Large intestine (tissue), 3 donors: ENCODE data around the gene PC. TPM values are rescaled to one million over a fixed set of nuclear protein-coding genes. Genes with fewer than 3 reads are reported as not detected.
A peak's percentile ranks its signal among the peaks of the same experiment; 100 is the strongest.
"Not testable (repeated sequence)": the region's sequence is repeated elsewhere in the genome, so short reads cannot be mapped to it uniquely, and the experiment has no call there.

Source experiments
- DNase-seq, 2 donors: peaks; one replicate each; pipeline versions ENCODE4 v3.0.0 to v3.0.0-alpha.2; 2013
- H3K27ac ChIP-seq: one replicate; pipeline ENCODE4 v1.5.1; 2013; ENCODE audit warnings: low read length
- H3K27me3 ChIP-seq: 2 replicates; pipeline ENCODE4 v1.6.1; 2013; ENCODE audit warnings: low read length; ENCODE audit not compliant: control insufficient read depth, insufficient read depth
- H3K36me3 ChIP-seq: 2 replicates; pipeline ENCODE4 v1.6.1; 2013; ENCODE audit warnings: low read length; ENCODE audit not compliant: control insufficient read depth, insufficient read depth
- H3K4me1 ChIP-seq: one replicate; pipeline ENCODE4 v1.6.1; 2013; ENCODE audit warnings: low read length; ENCODE audit not compliant: control insufficient read depth, insufficient read depth
- H3K4me3 ChIP-seq: one replicate; pipeline ENCODE4 v1.5.1; 2013; ENCODE audit warnings: low read length
- H3K9me3 ChIP-seq: one replicate; pipeline ENCODE4 v1.6.1; 2013; ENCODE audit warnings: mild to moderate bottlenecking, low read depth, low read length, moderate library complexity; ENCODE audit not compliant: control insufficient read depth
- WGBS: methylation state at CpG from one replicate; pipeline ENCODE4 v1.1.5; 2013; ENCODE audit warnings: low lambda C conversion rate; ENCODE audit not compliant: insufficient coverage; 5-methylcytosine and 5-hydroxymethylcytosine counted together
- polyA plus RNA-seq: library from polyadenylated mRNA; unstranded; fragments of 120-200 nt; gene quantifications from one replicate; pipeline ENCODE4 v1.2.1, GENCODE V29; 2013

PC gene
- polyA plus RNA-seq, 1 donor: 12.5 TPM

GRCh38 chr11:66969584-66970225 lies 11.5 kb upstream of the PC start:
- H3K4me1 ChIP-seq: peaks cover 62% of the 10 kb centered on the region
- no peaks in the 10 kb centered on the region for H3K27me3 ChIP-seq
- H3K9me3 ChIP-seq: peaks cover 8% of the 10 kb centered on the region
- DNase-seq: no peak
- H3K4me3 ChIP-seq: no peak overlapping the region
- WGBS: no CpG with 5 or more reads among the region's 6 CpGs
- H3K36me3 ChIP-seq: no peaks in the 10 kb centered on the region
- peak overlapping the region; percentile 90 for H3K27ac ChIP-seq

- no peak for DNase-seq
- Histone ChIP-seq H3K27ac (peak overlapping the region; percentile 6), H3K27me3 (no peaks in the 10 kb centered on the region), H3K4me1 (peaks cover 53% of the 10 kb centered on the region), H3K9me3 (peaks cover 8% of the 10 kb centered on the region), H3K36me3 (no peaks in the 10 kb centered on the region), H3K4me3 (no peak overlapping the region)
- WGBS: no CpG with 5 or more reads among the region's 5 CpGs
Measured at GRCh38 chr11:66967670-66968425, 9.7 kb upstream of the PC start.

GRCh38 chr11:66966351-66966750 lies 8.2 kb upstream of the PC start:
- no peak overlapping the region for H3K4me3 ChIP-seq
- WGBS: no CpG with 5 or more reads among the region's 5 CpGs
- H3K27ac ChIP-seq: peak overlapping the region; percentile 80
- peaks cover 8% of the 10 kb centered on the region for H3K9me3 ChIP-seq
- no peaks in the 10 kb centered on the region for H3K36me3 ChIP-seq
- H3K27me3 ChIP-seq: no peaks in the 10 kb centered on the region
- H3K4me1 ChIP-seq: peaks cover 45% of the 10 kb centered on the region
- DNase-seq: peak; percentile 81 to 90

GRCh38 chr11:66964495-66964894 lies 6.3 kb upstream of the PC start:
- DNase-seq: no peak
- no CpG with 5 or more reads among the region's 3 CpGs for WGBS
- Histone ChIP-seq H3K9me3 (no peaks in the 10 kb centered on the region), H3K4me1 (peaks cover 30% of the 10 kb centered on the region), H3K27me3 (no peaks in the 10 kb centered on the region), H3K36me3 (no peaks in the 10 kb centered on the region), H3K4me3 (no peak overlapping the region), H3K27ac (no peak overlapping the region)

- H3K4me3 ChIP-seq: no peak overlapping the region
- no peak for DNase-seq
- no peaks in the 10 kb centered on the region for H3K27me3 ChIP-seq
- H3K36me3 ChIP-seq: no peaks in the 10 kb centered on the region
- peaks cover 37% of the 10 kb centered on the region for H3K4me1 ChIP-seq
- no CpG with 5 or more reads among the region's 5 CpGs for WGBS
- H3K27ac ChIP-seq: no peak overlapping the region
- no peaks in the 10 kb centered on the region for H3K9me3 ChIP-seq
Measured at GRCh38 chr11:66962801-66963200, 4.6 kb upstream of the PC start.

- Histone ChIP-seq H3K9me3 (no peaks in the 10 kb centered on the region), H3K27me3 (no peaks in the 10 kb centered on the region), H3K36me3 (no peaks in the 10 kb centered on the region), H3K4me1 (peaks cover 36% of the 10 kb centered on the region), H3K4me3 (no peak overlapping the region), H3K27ac (no peak overlapping the region)
- no CpG with 5 or more reads among the region's 2 CpGs for WGBS
- DNase-seq: no peak
Measured at GRCh38 chr11:66962247-66962646, 4.1 kb upstream of the PC start.

GRCh38 chr11:66961691-66962213 lies 3.6 kb upstream of the PC start:
- not testable (repeated sequence) for DNase-seq, H3K27me3 ChIP-seq, H3K36me3 ChIP-seq, H3K9me3 ChIP-seq, H3K4me3 ChIP-seq, H3K27ac ChIP-seq
- peaks cover 34% of the 10 kb centered on the region for H3K4me1 ChIP-seq
- WGBS: no CpG with 5 or more reads among the region's 5 CpGs

- WGBS: no CpG with 5 or more reads among the region's 10 CpGs
- H3K9me3 ChIP-seq: no peaks in the 10 kb centered on the region
- H3K4me3 ChIP-seq: peak overlapping the region; percentile 1
- no peak for DNase-seq
- peaks cover 16% of the 10 kb centered on the region for H3K4me1 ChIP-seq
- no peaks in the 10 kb centered on the region for H3K27me3 ChIP-seq
- H3K36me3 ChIP-seq: no peaks in the 10 kb centered on the region
- H3K27ac ChIP-seq: peak overlapping the region; percentile 24
Measured at GRCh38 chr11:66958956-66959274, 732 bp upstream of the PC start.

GRCh38 chr11:66957971-66958231 lies 282 bp downstream of the PC start:
- Histone ChIP-seq H3K4me1 (peaks cover 16% of the 10 kb centered on the region), H3K27ac (peak overlapping the region; percentile 56), H3K4me3 (peak overlapping the region; percentile 45), H3K27me3 (no peaks in the 10 kb centered on the region), H3K9me3 (no peaks in the 10 kb centered on the region), H3K36me3 (no peaks in the 10 kb centered on the region)
- DNase-seq: no peak
- no CpG with 5 or more reads among the region's 40 CpGs for WGBS

- no peak overlapping the region for H3K27ac ChIP-seq
- no peaks in the 10 kb centered on the region for H3K27me3 ChIP-seq
- WGBS: no CpG with 5 or more reads among the region's 7 CpGs
- peaks cover 16% of the 10 kb centered on the region for H3K4me1 ChIP-seq
- H3K36me3 ChIP-seq: peaks cover 2% of the 10 kb centered on the region
- no peaks in the 10 kb centered on the region for H3K9me3 ChIP-seq
- peak in 1 of 2 donors; percentile 39 for DNase-seq
- no peak overlapping the region for H3K4me3 ChIP-seq
Measured at GRCh38 chr11:66956689-66957290, 1.4 kb downstream of the PC start.
